Testis (tissue), 3 donors: ENCODE data around the gene FBXO21. TPM values are rescaled to one million over a fixed set of nuclear protein-coding genes. Genes with fewer than 3 reads are reported as not detected.

Experiments
- DNase-seq: peaks from one replicate; pipeline ENCODE4 v3.0.0-alpha.2; 2019
- H3K27ac ChIP-seq, 2 donors: fragments of 200-600 bp; sonication (generic); one replicate each; pipeline ENCODE4 v1.5.1; 2019
- H3K27me3 ChIP-seq: fragments of 200-600 bp; sonication (generic); one replicate; pipeline ENCODE4 v1.5.1; 2019
- H3K36me3 ChIP-seq: fragments of 200-600 bp; sonication (generic); one replicate; pipeline ENCODE4 v1.5.1; 2017; ENCODE audit warnings: low read depth; ENCODE audit errors: missing control alignments
- H3K4me1 ChIP-seq: fragments of 200-600 bp; sonication (generic); one replicate; pipeline ENCODE4 v1.5.1; 2019
- H3K4me3 ChIP-seq, 2 donors: fragments of 200-600 bp; sonication (generic); one replicate each; pipeline ENCODE4 v1.5.1; 2017 to 2019
- H3K9me3 ChIP-seq: fragments of 200-600 bp; sonication (generic); one replicate; pipeline ENCODE4 v1.5.1; 2017
- POLR2A ChIP-seq: fragments of 450-650 bp; IDR thresholded peaks from one replicate; pipeline ENCODE4 v1.6.1; 2017; ENCODE audit warnings: antibody characterized with exemption, mild to moderate bottlenecking, moderate library complexity
- WGBS, 2 donors: methylation state at CpG; one replicate each; pipeline ENCODE4 v1.1.5; 2018; 5-methylcytosine and 5-hydroxymethylcytosine counted together
- intact Hi-C: fragments of 100-400 bp; cut with DNase I; formaldehyde crosslinking; loops from one replicate; pipeline ENCODE4 v1.15.1; 2023; ENCODE audit warnings: low total_unique reads
- polyA plus RNA-seq: library from polyadenylated mRNA; stranded (reverse); fragments of 350-450 nt; fragmentation: Illumina TruSeq; extraction: RNeasy Lipid Tissue Mini Kit (QIAGEN cat#74804); gene quantifications from one replicate; pipeline ENCODE4 v1.2.3, GENCODE V29; 2014; ENCODE audit warnings: low read depth, low replicate concordance; ENCODE audit not compliant: insufficient read depth
- total RNA-seq, 2 donors: library from RNA; depleted of rRNA; stranded (reverse); fragments of >200 nt; gene quantifications; one replicate each; pipeline ENCODE4 v1.2.3, GENCODE V29; 2016
- TF ChIP-seq, protein P1 (sequence below), 3 experiments: fragments of 450-650 bp in 2 of 3; fragments of 200-600 bp in 1 of 3; sonication (generic) in 1 of 3; IDR thresholded peaks; one replicate each; pipeline ENCODE4 v1.5.1; 2016 to 2019; ENCODE audit warnings: antibody characterized with exemption in 3 of 3, mild to moderate bottlenecking in 2 of 3, moderate library complexity in 1 of 3

Gene FBXO21
- total and polyA plus RNA-seq, 3 donors from 2014 or later, result 101 to 519 (median 290) TPM

GRCh38 chr12:117162167-117162539 lies 28.1 kb downstream of the FBXO21 start:
- Histone ChIP-seq H3K27me3 (no peaks in the 10 kb centered on the region), H3K27ac (peak overlapping the region; percentile 71 to 72), H3K4me1 (peaks cover 78% of the 10 kb centered on the region), H3K36me3 (no peaks in the 10 kb centered on the region), H3K4me3 (no peak overlapping the region), H3K9me3 (no peaks in the 10 kb centered on the region)
- no peak for DNase-seq
- 34 to 58% methylated on average over 8 of the region's 8 CpGs for WGBS, 2 donors
- TF ChIP-seq POLR2A, result no peak
- TF ChIP-seq, protein P1, sequence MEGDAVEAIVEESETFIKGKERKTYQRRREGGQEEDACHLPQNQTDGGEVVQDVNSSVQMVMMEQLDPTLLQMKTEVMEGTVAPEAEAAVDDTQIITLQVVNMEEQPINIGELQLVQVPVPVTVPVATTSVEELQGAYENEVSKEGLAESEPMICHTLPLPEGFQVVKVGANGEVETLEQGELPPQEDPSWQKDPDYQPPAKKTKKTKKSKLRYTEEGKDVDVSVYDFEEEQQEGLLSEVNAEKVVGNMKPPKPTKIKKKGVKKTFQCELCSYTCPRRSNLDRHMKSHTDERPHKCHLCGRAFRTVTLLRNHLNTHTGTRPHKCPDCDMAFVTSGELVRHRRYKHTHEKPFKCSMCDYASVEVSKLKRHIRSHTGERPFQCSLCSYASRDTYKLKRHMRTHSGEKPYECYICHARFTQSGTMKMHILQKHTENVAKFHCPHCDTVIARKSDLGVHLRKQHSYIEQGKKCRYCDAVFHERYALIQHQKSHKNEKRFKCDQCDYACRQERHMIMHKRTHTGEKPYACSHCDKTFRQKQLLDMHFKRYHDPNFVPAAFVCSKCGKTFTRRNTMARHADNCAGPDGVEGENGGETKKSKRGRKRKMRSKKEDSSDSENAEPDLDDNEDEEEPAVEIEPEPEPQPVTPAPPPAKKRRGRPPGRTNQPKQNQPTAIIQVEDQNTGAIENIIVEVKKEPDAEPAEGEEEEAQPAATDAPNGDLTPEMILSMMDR (IDR thresholded peaks at IDR 0.05), result no peak
- intact Hi-C loops, result no loop called here

DNA sequence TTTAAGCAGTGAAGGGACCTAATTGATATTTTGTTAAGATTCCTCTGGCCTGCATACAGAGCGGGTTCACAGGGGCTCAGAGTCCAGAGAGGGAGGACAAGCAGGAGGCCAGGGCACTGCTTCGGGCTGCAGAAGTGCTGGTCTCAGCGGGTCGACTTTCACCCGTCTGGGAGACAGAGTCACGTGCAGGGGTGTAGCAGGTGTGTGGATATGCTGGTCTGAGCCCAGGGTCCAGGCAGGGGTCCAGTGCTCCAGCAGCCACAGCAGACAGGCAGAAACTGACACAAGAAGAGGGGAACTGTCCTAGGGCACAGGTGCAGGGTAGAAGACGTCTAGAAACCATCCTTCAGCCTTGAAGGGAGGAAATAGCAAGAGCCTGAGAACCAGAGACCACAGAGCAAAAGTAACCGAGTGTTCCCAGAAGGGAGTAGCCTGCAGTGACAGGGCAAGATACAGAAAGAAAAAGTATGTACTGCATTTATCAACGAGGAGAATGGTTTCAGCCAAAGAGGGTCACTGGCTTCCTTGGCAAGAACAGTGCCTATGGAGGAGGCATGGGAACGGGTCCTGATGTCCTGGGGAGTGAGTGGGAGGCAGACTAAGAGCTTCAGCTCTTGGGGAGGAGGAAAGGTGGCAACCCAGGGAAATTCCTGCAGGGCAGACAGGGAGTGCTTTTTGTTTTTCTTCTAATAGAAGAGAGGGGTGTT lies 28.7 kb downstream of the FBXO21 start:
- DNase-seq, result peak; percentile 90
- intact Hi-C loops, result no loop called here
- WGBS, 2 donors, result 32 to 52% methylated on average over 10 of the region's 10 CpGs
- peaks cover 72% of the 10 kb centered on the region for H3K4me1 ChIP-seq
- no peaks in the 10 kb centered on the region for H3K27me3 ChIP-seq
- TF ChIP-seq, protein P1 (IDR thresholded peaks at IDR 0.05), result no peak
- TF ChIP-seq POLR2A, result no peak
- H3K4me3 ChIP-seq, result no peak overlapping the region
- no peaks in the 10 kb centered on the region for H3K9me3 ChIP-seq
- peak overlapping the region; percentile 71 to 72 for H3K27ac ChIP-seq
- no peaks in the 10 kb centered on the region for H3K36me3 ChIP-seq

- WGBS, 2 donors, result 56 to 89% methylated on average over 9 of the region's 9 CpGs
- intact Hi-C loops, result no loop called here
- H3K36me3 ChIP-seq, result no peaks in the 10 kb centered on the region
Observed at GRCh38 chr12:117159674-117160073, 30.6 kb downstream of the FBXO21 start.

GRCh38 chr12:117158911-117159553 lies 31.2 kb downstream of the FBXO21 start:
- Histone ChIP-seq H3K27me3 (no peaks in the 10 kb centered on the region), H3K4me3 (no peak overlapping the region), H3K9me3 (no peaks in the 10 kb centered on the region), H3K4me1 (peaks cover 62% of the 10 kb centered on the region), H3K36me3 (no peaks in the 10 kb centered on the region), H3K27ac (peak overlapping the region; percentile 71 to 72)
- intact Hi-C loops, result no loop called here
- WGBS, 2 donors, result 56 to 65% methylated on average over 7 of the region's 7 CpGs
- no peak for DNase-seq
- TF ChIP-seq, protein P1 (IDR thresholded peaks at IDR 0.05), result no peak
- no peak for TF ChIP-seq POLR2A

More at GRCh38 chr12:117159674-117160073, 30.6 kb downstream of the FBXO21 start:
- no peak for DNase-seq
- peaks cover 62% of the 10 kb centered on the region for H3K4me1 ChIP-seq
- TF ChIP-seq POLR2A, result no peak
- TF ChIP-seq, protein P1 (IDR thresholded peaks at IDR 0.05), result no peak
- H3K27ac ChIP-seq, result peak overlapping the region; percentile 71 to 72
- H3K4me3 ChIP-seq, result no peak overlapping the region
- H3K27me3 ChIP-seq, result no peaks in the 10 kb centered on the region
- no peaks in the 10 kb centered on the region for H3K9me3 ChIP-seq
